Measurements from ENCODE around the gene PICALM. TPM values are rescaled to one million over a fixed set of nuclear protein-coding genes. Genes with fewer than 3 reads are reported as not detected.
A peak's percentile ranks its signal among the peaks of the same experiment; 100 is the strongest.

Gene PICALM
- polyA plus RNA-seq, 10 donors = 103 to 178 (median 136) TPM

DNA sequence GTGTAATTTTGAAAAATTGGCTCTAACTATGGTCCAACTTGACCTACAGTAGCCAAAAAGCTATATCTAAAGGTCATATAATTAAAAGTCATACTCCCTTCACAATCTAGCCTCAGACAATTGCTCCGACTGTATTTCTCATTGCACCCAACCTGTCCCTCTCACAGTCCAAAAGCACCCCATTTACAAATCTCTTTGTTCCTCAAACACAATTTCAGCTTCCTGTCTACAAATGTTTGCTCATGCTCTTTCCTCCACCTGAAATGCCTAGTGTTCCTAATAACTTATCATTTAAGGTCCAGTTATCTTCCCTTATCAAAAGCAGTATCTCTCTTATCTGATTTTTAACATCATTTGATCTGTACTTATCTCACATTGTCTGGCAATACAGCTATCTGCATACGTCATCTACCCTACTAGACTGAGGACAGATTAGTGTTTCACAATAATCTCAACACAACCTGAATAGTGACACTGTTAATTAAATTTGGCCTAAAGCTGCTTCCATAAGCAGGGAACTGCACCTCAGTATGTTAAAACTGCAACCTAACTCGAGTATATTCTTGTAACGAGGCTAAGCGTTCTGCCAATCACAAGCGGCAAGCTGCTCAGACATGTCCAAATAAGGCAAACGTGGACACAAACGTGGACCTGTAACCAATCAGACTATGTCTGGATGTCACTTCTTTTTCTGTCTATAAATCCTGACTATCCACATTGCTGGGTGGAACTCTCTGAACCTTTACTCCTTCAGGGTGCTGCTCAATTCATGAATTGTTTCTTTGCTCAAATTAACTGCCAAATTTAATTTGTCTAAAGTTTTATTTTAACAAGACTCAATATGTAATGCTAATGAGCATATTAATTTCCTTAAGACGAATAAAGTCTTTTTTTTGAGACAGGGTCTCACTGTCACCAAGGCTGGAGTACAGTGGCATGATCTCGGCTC lies 15.9 kb downstream of the PICALM start:
- no peak for DNase-seq

DNA sequence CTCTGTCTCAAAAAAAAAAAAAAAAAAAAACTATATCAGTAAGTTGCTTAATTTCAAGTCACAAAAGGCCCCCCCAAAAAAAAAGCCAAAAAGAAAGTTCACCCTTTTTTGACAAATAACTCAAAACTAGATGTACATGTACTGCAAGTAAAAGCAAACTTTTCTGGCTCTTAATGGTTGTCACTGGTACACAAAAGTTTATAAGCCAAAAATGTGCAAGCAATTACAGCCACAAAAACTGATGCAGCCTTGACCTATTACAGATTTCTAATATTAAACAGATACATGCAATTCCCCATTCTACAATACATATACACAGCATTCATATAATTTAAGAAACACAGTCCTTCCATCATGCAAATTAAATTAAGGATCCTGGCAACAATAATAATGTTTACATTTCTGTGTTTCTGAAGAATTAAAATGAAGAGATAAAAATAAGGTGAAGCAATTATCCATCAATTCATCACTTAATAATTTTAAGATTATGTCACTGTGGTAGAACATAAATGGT lies 18.6 kb downstream of the PICALM start:
- peak in 1 of 3 donors; percentile 35 for DNase-seq

DNA sequence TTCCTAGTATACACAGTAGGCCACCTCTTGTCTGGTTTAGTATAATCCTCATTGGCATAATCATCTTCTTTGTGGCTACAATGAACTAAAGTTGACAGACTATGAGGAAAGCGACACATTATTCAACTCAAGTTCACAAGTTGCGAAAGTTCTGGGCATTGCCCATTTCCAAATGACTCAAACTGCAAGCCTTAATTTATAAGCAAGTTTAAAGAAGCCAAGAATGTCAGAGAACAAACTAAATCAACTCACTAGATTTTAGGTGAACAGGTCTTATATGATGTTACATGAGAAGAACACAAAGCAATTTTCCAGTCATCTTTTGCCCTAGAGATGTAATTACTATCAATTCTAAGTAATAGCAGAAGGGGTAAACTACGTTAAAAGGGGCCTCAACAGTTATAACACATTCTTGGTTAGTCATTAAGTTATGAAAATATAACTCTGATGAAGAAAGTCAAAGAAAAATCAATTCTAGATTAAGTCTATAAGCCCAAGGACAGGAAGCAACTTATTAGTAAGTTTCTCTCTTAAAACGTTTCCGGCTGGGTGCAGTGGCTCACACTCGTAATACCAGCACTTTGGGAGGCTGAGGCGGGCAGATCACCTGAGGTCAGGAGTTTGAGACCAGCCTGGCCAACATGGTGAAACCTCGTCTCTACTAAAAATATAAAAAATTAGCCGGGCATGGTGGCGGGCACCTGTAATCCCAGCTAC lies 21.5 kb downstream of the PICALM start:
- no peak for DNase-seq

DNA sequence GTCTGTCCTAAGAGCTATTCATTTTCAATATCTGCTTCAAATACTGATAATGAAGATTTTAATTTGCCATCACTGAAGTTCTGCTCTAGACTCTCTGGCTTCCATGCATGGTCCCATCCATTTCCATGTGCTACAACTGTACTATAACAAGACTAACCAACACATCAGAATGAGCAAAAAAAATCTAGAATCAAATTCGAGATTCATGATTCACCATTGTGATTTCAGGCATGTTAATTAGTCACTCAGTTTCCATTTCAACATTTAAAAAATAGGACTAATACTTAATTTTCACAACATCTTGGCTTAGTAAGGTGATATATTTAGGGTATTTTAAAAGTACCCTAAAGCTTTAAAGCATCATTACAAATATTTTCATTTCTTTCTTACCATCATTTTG lies 22.8 kb downstream of the PICALM start:
- DNase-seq = no peak

DNA sequence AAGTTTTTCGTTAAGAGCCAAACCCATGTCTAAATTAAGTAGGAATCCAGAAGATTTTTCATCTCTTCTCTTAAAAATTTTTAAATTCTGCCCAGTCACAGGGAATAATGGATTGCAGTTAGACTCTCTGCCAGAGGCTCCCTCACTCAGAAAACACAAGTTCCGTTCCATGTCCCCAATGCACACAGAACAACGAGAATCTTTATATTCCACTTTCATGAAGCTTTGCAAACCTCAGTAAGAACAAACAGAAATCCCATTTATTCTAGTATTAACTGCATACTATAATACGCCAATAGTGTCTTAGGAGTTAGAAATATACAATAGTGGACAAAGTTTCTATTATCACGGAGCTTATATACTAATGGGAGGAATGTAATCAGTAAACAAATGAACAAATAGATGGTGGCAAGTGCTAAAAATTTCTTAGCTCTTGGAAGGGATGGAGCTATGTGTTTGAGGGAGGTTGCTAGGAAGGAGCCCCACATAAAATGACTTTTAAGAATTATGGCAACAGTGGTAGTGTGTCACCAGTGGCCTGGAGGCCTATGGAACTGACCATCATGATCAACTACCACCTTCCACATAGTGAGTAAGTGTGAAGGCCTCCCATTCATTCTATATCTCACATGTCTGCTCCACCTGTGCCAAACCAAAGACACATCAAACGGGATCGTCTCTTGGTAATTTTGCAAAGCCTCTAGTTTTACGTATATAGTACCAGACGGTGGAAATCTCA lies 24.9 kb downstream of the PICALM start:
- peak in 1 of 3 donors; percentile 25 for DNase-seq

DNA sequence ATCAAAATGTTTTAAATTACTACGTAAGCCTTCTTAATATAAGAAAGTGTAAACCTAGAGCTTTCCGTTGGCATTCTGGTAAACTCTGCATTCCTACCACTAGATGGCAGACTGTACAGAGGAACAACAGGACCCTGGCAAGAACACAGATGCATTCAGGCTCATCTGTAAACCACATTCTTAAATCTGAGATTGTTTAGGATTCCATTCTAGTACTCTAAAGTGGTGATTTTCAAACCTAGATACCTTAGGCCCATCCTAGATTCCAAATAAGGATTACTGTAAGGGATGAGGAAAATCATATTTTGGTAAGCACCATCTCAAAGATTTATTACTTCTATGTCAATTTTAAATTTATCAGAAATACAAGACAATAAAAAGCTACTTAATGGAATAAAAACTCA lies 26.9 kb downstream of the PICALM start:
- DNase-seq = peak; percentile 93 to 95 (median 94)

DNA sequence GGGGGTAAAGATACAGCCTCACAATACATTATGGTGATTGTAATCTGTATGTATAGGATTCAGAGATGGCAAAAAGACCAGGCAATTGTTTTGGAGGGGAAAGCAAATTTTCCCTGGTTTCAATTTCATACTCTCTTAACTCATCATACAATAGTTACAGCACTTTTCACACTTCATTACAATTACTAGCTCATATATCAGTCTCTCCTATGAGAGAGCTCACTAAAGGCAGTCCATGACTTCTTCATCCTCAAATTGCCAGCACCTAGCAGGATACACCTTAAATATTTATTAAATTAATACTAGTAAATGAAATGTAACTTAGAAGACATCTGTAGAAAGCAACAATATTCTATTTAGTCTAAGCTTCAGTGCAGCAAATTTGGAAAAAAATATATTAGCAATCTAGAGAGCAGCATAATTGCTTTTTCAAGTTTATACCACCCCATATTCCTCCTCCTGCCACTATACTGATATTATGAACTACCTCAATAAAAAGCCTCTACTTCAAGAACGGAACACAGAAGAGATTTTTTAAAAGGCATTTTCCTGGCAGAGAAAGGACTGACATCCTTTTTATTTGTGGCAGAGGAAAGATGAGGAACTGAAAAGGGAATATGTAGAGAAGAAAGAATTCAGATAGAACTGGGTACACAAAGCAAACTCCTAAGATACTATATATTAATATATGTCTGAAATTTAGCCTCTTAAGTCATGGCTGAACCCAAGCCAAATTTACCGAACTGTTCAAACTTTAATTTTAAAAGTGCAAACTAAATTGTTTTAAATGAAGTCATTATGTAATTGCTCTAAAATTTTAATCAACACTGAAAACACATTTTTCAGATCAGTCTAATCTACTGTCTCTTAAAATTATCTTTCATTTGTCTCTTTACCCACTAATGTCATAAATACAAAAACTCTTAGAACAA lies 27.7 kb downstream of the PICALM start:
- peak; percentile 13 to 30 (median 30) for DNase-seq

DNA sequence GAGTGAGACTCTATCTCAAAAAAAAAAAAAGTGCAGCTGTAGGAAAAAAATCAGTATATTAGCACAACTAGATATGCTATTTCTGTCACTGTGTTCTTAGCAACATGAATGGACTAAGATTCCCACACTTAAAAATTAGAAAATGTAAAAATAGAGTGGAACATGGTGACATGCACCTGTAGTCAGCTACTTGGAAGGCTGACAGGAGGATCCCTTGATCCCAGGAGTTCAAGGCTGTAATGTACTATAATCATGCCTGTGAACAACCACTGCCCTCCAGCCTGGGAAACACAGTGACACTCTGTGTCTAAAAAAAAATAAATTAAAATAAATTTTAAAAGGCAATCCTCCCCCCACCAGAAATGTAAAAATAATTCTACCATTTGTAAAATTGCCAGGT lies 29.8 kb downstream of the PICALM start:
- no peak for DNase-seq

DNA sequence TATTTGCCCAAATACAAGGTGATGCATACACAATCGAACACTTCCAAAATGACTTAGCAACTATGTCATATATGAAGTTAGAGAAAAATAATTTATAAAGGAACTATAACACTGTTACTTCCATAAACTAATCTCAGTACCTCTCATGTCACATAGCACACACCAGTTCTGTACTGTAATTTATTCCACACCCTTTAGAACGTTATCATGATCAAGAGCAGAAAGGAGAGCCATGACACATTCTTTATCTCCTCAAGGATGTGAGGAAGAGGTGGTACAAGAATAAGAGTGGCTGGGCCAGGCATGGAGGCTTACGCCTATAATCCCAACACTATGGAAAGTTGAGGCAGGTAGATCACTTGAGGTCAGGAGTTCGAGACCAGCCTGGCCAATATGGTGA lies 31.1 kb downstream of the PICALM start:
- DNase-seq = no peak

DNA sequence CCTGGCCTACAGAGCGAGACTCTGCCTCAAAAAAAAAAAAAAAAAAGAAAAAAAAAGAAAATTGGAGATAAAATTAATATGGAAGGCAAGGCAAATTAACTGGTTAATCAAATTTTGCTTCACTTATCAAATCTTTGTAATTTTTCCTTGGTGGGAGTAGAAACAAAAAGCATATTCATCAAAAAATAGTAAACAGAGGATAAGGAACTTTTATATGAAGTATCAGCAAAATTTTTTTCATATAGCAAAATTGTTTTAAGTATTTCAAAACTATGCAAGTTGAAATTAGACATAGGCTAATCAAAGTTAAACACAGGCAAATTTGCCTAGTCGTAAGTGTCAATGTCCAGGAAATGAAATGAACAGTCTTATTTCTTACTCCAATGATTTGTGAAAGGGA lies 33.0 kb downstream of the PICALM start:
- DNase-seq = no peak

DNA sequence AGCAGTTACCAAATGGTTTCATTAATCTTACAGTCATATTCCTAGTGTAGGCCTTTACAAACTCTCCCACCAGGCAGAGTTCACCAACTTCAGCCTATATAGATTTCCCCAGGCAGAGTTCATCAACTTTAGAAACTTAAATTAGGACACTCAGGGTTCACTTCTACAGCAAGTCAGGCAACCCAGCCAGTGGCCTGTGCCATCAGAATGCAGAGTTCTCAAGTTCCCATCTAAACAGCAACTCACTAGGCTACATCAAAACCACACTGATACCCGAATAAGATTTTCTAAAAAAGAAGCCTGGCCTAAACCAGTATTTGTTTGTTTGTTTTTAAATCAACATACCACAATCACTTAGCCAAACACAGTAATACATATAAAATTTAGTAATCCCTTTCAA lies 33.7 kb downstream of the PICALM start:
- DNase-seq = no peak

DNA sequence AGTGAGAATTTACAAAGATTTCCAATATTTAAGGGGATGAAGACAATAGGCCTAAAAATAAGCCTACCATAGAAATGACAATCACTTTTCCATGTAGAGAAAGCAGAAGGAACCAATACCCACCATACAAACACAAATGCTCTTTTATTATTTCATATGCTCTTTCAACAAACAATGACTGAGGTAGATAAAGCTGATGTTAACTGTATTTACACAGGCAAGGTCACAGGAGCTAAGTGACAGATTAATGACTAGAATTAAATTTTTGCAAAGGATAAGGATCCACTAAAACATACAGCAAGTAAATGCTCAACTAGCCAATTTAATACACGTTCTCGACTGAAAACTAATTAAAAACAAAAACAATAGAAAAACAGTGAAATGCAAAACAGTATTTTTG lies 34.2 kb downstream of the PICALM start:
- no peak for DNase-seq

DNA sequence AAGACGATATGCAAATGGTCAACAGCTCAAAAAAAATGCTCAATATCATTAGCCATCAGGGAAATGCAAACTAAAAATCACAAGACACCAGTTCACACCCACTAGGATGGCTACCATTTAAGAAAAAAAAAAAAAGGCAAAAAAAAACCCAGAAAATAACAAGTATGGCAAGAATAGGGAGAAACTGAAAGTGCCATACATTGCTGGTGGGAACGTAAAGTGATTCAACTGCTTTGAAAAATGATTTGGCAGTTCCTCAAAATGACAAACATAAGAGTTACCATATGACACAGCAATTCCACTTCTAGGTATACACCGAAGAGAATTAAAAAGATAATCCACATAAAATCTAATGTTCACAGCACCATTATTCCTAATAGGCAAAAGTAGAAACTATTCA lies 47.5 kb downstream of the PICALM start:
- DNase-seq = no peak

DNA sequence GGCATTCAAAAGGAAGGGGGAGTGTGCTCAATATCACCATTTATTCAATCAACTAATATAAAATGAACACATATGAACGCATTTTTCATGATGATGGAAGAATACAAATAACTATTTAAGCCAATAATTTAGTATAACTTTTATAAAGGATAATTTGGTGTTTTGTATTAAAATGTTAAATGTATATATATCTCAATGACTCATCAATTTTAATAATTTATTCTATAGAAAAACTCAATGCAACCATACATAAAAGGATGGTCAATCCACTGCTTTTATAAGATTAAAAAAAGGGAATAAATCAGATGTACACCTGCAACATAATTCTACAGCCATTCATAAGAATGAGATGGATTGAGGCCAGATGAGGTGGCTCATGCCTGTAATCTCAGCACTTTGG lies 50.6 kb downstream of the PICALM start:
- no peak for DNase-seq

DNA sequence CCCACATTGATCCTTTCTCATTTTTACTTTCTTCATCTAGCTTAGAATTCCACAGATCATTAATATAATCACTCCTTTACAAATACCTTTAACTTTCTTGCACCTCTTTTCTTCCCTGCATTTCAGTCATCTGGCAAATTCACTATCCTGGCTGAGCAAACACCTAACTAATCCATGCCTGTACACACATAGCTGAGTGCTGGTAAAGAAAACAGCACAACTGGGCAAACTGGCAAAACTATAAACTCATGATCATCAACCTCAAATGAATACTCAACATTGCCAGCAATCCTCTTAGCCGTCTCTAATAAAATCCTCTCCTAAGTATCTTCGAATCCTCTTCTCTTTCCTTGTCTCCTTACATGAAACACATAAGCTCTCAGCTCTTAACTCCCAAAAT lies 52.4 kb downstream of the PICALM start:
- no peak for DNase-seq

DNA sequence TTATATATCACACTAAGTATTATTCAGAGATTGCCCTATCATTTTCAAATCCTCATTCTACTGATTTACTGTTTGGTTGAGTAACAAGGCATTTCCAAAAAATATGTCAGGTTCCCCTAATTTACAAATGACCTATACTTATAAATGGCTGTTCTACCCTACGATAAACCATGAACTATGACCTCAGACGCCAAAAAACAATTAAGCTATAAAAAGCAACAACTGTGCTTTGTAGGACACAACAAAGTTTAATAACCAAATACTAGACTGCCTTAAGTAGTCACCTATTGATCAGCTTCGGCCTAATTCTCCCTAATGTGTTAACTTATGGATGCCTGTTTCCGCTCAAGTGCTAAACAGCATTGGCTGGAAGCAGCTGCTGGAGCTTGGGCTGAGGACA lies 53.2 kb downstream of the PICALM start:
- no peak for DNase-seq

DNA sequence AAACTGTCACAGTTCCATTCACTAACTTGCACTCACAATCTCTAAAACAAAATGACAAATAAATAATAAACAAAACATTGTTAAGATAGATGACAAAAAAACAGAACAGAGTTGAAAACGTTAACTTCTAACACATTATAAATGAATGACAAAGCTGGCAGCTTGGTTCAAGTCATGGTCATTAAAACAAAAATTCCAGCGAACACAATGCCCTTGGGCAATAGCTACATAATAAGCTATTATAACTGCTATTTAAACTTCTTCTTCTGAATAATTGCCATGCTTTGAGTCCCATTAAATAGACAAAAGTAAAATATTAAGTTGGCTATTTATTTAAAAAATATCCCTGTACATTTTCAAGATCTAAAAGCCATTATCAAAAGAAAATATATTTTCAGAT lies 54.7 kb downstream of the PICALM start:
- DNase-seq = no peak

DNA sequence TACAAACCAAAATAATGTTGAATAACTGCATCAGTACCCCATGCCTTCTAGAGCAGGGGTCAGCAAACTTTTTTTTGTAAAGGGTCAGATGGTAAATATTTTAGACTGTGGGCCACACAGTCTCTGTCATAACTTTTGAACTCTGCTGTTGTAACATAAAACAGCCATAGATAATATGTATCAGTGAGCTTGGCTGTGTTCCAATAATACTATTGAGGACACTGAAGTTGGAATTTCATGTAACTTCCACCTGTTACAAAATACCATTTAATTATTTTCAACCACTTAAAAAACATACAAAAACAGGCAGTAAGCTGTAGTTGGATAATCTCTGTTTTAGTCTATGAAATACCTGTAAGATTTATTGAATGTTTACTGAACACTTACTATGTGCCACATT lies 55.2 kb downstream of the PICALM start:
- no peak for DNase-seq

DNA sequence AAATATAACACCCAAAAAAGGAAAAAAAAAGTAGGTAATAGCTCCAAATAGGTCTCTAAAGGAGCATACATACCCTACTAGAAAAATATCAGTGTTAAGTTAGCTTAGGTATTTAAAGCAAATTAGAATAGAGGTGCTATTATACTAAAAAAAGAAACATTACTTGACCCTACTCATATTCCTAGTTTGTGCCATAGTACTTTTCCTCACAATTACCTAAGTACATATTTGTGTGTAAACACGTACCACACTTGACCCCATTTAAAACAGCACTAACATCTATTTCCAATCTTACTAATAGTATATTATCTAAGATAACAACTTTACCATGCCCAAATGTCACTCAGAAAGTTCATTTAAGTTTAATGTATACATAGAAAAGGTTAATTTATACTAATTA lies 57.7 kb downstream of the PICALM start:
- no peak for DNase-seq

DNA sequence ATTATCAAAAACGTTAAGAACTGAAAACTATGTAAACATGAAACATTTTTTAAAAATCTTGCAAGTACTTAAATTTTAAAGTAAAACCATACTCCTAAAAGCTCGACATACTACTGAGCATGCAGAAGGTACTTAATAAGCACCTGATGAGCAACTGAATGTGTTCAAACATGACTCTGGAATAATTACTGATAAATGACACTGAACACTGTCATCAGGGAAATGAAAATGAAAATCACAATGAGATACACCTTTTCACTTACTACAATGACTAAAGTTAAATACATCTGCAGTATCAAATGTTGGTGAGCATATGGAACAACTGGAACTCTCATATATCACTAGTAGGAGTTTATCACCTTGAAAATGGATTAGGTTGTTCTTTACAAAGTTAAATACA lies 65.2 kb downstream of the PICALM start:
- DNase-seq = no peak

DNA sequence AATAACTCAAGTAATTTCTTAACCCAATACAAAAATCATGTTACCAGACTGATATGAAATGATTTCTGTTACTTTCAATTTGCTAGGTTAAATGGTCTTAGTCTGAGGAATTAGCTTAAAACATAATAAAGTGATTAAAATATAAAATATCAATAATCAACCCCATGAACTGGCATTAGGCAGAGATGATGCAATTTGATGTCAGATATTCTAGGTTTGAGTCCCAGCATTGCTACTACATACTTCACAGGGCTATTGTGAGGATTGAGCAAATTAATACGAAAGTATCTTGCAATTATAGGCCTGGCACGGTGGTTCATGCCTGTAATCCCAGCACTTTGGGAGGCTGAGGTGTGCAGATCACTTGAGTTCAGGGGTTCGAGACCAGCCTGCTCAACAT lies 66.5 kb downstream of the PICALM start:
- DNase-seq = no peak
